ENCODE measurements around the gene ZNF543.
"Not testable (repeated sequence)": the region's sequence is repeated elsewhere in the genome, so short reads cannot be mapped to it uniquely, and the experiment has no call there.

The ZNF543 gene

DNA sequence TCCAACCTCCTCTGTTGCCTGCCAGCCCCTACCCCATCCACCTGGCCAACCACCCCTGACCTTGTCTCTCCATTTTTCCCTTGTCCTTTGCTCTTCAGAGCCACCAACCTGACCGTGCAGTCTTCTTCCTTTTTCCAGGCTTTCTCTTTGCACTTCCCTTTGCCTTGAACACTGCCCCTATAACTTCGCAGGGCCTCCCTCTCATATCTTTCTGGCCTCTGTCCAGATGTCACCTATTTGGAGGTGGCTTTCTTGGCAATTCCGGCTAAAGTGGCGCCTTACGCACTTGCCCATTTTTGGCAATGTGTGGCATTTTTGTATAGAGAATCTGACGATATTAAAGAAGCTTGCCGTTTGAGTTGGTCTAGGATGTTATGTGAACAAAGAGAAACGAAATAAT is 844 bp downstream of the ZNF543 start:
- no peak for DNase-seq (ENCODE audit: low read depth)

DNA sequence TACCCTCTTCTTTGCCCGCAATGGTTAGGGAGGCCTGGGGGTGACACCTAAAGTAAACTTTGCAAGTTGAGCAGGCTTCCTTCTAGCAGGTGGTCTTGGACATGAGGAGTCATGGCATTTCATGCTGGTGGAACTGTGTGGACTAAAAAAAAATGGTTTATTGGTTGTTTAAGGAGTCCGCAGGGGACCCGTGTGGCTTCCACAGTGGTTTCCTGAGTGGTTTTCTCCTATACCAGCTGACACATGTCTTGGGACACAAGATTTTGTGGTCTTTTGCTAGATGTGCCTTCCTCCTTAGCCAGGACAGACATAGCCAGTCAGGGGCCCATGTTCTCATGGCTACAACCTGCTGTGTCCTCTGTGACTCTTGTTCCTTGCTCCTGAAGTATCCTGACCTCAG is 1.5 kb downstream of the ZNF543 start:
- DNase-seq (ENCODE audit: low read depth) = no peak

GRCh38 chr19:57324992-57325391 is 4.7 kb downstream of the ZNF543 start:
- DNase-seq (ENCODE audit: low read depth) = no peak

- no peak for DNase-seq (ENCODE audit: low read depth)
Measured at GRCh38 chr19:57327993-57328392, 7.7 kb downstream of the ZNF543 start.

DNA sequence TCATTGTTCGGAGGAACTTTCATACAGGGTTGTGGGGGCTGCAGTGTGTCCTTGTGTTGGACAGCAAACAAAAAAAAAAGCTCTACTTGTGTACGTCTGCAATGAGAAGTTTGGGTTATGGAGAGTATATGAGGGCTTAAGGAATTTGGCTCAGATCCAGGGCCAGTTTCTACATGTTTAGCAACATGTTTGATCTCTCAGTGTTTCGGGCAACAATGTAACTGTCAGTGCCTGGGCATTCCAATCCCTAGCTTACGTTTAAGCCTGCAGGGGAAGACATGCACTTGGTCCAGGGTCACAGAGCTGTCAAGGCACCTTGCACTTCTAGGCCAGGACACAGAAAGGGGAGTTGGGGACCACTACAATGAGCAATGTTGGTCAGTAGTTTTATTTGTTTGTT is 13.9 kb downstream of the ZNF543 start:
- no peak for DNase-seq (ENCODE audit: low read depth)

DNA sequence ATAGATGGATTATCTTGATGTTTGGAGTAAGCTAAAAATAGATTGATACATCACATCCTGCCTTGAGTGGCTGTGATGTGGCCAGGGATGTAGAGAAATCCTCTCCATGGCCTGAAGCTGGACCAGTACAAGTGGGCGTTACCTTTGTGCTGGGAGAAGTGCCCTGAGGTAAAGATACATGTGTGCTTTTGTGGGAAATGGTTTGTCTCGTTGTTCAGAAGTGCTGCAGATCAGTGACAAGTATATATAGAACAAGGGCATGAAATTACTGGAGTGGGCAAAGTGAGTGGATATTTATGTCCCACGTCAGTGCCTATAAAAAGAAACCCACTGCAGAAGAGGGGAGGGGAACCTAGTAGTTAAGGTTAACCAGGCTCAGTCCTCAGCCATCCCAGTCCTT is 18.6 kb downstream of the ZNF543 start:
- no peak for DNase-seq (ENCODE audit: low read depth)

DNA sequence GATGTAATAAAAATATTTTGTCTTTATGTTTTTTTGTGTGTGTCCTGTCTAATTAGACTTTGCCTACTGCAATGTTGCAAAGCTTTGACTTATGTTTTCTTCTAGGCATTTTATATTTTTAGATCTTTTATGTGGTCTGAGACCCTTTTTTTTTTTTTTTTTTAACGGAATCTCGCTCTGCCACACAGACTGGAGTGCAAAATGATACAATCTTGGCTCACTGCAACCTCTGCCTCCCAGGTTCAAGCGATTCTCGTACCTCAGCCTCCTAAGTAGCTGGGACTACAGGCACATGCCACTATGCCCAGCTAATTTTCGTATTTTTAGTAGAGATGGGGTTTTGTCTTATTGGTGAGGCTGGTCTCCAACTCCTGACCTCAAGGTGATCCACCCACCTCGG is 22.3 kb downstream of the ZNF543 start:
- DNase-seq (ENCODE audit: low read depth) = no peak

- DNase-seq (ENCODE audit: low read depth) = no peak
Measured at GRCh38 chr19:57348136-57348535, 27.9 kb downstream of the ZNF543 start.

- DNase-seq (ENCODE audit: low read depth) = peak; percentile 65
Measured at GRCh38 chr19:57350877-57351805, 30.9 kb downstream of the ZNF543 start, which contains the start of gene ZNF304. Gene ZNF304, plus strand, starts transcription at chr19:57351271. Its CDS starts 394 bp downstream, at chr19:57351665.

DNA sequence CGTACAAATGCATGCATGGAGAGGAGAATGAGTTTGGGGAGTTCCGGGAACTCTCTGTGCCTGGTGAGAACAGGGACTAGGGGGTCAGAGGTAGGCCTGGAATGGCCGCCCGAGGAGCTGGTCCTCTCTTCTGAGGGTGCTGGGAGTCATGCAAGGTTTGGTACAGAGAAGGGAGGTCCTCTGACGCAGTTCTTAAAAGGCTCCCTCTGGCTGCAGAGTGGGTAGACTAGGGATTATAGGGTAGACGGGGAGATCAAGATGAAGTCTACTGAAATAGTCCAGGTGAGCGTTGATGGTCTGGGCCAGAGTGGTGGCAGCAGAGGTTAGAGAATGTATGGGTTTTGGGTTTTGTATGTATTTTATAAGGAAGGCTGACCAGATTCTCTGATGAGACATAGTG is 31.6 kb downstream of the ZNF543 start:
- DNase-seq (ENCODE audit: low read depth) = no peak

- DNase-seq (ENCODE audit: low read depth) = no peak
Measured at GRCh38 chr19:57355916-57356315, 35.6 kb downstream of the ZNF543 start.

- no peak for DNase-seq (ENCODE audit: low read depth)
Measured at GRCh38 chr19:57357406-57357805, 37.1 kb downstream of the ZNF543 start.

DNA sequence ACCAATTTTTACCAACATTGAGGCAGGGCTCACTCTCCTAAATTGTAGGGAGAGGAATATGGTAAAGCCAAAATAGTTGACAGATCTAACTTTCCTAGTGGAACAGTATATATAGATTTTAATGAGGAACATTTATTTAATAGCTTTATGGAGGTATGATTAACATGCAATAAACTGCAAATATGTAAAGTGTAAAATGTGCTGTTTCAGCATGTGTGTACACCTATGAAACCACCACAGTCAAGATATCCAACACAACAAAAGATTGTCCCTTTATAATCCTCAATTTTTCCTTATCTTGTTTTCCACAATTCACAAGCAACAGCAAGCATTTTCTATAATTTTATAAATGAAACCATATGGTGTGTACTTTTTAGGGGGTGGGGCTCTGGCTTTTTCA is 39.0 kb downstream of the ZNF543 start:
- no peak for DNase-seq (ENCODE audit: low read depth)

DNA sequence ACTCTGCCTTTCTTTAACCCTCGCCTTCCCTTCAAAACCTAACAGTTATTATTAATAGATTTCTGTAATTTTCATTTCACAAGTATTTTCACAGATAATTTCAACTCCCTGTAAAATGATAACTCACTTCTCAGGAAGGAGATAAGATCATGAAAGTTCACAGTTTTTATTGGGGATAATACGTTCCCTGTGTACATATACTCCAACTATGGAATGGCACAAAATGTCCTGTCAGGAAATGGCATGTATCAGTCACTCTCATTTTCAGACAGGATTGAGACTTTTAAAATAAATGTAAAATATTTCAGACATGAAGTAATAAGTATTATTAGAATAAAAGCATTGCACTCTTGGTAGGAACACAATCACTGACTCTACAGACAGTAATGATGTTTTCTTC is 42.1 kb downstream of the ZNF543 start:
- DNase-seq (ENCODE audit: low read depth) = no peak

DNA sequence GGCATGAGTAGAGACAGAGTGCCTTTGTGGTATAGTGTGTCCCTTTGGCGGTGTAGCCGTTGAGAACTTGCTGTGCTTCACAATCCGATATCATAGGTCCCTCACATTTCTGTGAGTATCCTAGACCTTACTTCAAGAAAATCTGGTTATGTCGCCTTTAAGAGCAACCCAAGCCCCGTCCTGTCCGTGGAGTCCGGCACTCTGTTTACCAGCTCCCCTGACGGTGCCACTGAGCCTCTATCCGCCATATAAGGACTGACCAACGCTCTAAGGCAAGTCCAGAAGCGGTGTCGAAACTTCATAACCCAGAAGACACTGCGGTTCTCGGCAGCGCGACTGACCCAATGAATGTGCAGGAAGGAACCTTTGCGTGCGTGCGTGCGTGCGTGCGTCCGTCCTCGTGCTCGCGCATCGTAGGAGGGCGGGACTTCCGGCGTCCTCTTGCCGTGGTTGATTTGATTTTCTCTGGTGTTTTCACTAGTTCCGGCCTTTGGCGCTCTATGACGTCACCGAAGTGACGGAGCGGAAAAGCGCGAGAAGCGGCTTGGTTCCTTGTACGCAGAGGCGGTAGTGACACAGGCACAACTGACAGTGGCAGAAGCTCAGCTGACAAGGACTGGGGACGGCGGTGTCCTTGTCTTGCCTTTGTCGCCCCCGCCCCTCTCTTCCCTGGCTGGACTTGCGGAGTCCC is 42.9 kb downstream of the ZNF543 start, which contains the start of the genes TRAPPC2B and ZNF547:
Gene TRAPPC2B, plus strand, starts transcription at position 555 of the 691 bp plus-strand sequence. CDS start 1,283 bp downstream, outside the sequence.
Gene ZNF547, plus strand, starts transcription at position 555 of the 691 bp plus-strand sequence. CDS start 5,005 bp downstream, outside the sequence.
- DNase-seq (ENCODE audit: low read depth) = peak; percentile 96

- no peak for DNase-seq (ENCODE audit: low read depth)
Measured at GRCh38 chr19:57363688-57364181, 43.5 kb downstream of the ZNF543 start.

DNA sequence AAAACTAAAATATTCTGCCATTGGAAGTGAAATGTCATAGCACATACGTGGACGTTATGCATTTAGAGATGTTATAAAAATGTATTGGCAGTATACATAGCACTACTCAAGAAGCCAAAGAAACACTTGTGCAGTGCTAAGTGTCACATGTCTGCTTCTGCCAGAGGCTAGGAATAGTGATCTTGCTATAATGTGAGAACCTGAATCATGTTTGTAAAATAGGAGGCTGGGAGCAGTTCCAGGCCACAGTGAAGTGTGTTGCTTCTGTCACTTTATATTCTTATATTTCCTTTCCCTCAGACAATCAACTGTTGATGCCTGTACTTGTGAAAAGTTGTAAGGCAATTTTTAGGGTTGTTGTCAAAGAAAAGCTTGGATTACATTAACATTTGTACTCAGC is 46.5 kb downstream of the ZNF543 start:
- DNase-seq (ENCODE audit: low read depth) = no peak

DNA sequence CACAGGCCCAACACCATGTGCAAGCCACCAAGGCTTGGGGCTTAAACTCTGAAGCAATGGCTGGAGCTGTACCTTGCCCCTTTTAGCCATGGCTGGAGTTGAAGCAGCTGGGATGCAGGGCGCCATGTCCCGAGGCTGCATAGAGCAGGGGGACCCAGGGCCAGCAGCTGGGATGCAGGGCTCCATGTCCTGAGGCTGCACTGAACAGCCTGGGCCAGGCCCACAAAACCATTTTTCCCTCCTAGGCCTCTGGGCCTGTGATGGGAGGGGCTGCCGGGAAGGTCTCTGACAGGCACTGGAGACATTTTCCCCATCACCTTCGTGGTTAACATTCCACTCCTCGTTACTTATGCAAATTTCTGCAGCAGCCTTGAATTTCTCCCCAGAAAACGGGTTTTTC is 53.9 kb downstream of the ZNF543 start:
- no peak for DNase-seq (ENCODE audit: low read depth)

DNA sequence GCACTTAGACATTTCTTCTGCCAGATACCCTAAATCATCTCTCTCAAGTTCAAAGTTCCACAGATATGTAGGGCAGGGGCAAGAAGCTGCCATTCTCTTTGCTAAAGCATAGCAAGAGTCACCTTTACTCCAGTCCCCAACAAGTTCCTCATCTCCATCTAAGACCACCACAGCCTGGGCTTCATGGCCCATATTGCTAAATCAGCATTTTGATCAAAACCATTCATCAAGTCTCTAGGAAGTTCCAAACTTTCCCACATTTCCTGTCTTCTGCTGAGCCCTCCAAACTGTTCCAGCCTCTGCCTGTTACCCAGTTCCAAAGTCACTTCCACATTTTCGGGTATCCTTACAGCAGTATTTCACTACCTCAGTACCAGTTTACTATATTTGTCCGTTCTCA is 54.4 kb downstream of the ZNF543 start:
- not testable (repeated sequence) for DNase-seq (ENCODE audit: low read depth)

GRCh38 chr19:57376151-57376550 is 55.9 kb downstream of the ZNF543 start:
- DNase-seq (ENCODE audit: low read depth) = no peak

DNA sequence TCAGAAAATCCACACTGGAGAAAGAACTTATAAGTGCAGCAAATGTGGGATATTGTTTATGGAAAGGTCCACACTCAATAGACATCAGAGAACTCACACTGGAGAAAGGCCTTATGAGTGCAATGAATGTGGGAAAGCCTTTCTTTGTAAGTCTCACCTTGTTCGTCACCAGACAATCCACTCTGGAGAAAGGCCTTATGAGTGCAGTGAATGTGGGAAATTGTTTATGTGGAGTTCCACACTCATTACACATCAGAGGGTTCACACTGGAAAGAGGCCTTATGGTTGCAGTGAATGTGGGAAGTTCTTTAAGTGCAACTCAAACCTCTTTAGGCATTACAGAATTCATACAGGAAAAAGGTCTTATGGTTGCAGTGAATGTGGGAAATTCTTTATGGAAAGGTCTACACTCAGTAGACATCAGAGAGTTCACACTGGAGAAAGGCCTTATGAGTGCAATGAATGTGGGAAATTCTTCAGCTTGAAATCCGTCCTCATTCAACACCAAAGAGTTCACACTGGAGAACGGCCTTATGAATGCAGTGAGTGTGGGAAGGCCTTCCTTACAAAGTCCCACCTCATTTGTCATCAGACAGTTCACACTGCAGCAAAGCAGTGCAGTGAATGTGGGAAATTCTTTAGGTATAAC is 57.4 kb downstream of the ZNF543 start:
- no peak for DNase-seq (ENCODE audit: low read depth)
